Measurements from ENCODE around the gene LTBP2. TPM values are rescaled to one million over a fixed set of nuclear protein-coding genes. Genes with fewer than 3 reads are reported as not detected.

LTBP2 gene
- total and polyA plus RNA-seq, 2 of the 8 experiments (the other 6 are each of a cell fraction or from before 2014, with no cell fraction given), result 0.48 to 0.89 TPM

DNA sequence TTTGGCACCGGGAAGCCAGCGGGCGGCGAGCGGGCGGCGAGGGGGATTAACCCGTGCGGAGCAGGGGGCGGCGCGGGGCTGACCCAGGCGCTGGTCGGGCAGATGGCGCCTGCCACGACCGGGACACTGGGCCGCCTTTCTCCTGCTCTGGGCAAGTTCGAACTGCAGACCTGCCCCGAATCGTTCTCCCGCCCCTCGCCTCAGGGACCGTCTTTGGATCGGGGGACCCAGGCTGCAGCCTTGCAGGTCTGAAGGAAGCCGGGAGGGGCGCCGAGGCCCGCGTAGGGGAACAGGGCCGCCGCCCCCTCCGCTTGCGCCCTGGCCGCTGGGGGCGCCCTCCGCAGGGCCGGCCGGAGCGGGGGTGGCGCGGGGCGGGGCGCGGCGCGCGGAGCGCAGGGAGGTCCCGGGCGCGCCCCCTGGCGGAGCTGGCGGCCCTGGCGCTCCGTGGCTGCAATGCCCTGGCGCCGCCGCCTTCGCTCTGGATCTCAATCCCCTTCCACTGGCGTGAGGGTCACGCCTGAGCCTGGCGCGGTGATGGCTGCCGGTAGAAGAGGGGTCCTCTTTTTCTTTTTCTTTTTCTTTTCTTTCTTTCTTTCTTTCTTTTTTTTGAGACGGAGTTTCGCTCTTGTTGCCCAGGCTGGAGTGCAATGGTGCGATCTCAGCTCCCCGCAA lies 449 bp upstream of the LTBP2 start:
- H2BK5ac ChIP-seq (ENCODE audit: low read depth, low read length), result no peak overlapping the region
- POLR2A ChIA-PET (ENCODE audit: partially characterized antibody), result interaction anchor here (0.9 to 2.9 kb wide), 6 partner anchors 24 to 266 kb away, joined by 3 to 7 read pairs (median 4); no protein-coding TSS in a partner anchor
- CTCF ChIA-PET (ENCODE audit: partially characterized antibody), result interaction anchor here (0.7 to 7.6 kb wide), 15 partner anchors 10 to 263 kb away, joined by 3 to 176 read pairs (median 4); partner anchors contain the start of gene PROX2
- no peak overlapping the region for H3K14ac ChIP-seq (ENCODE audit: insufficient read length)
- H2BK15ac ChIP-seq (ENCODE audit: low read length), result no peak overlapping the region
- H3K27ac ChIP-seq (ENCODE audit: low read depth, low read length), result no peak overlapping the region
- no peak overlapping the region for H2BK20ac ChIP-seq (ENCODE audit: low read length)
- H3K36me3 ChIP-seq (ENCODE audit: control insufficient read depth in 2 of 4, insufficient read depth in 4 of 4, low read length in 3 of 4), result peaks cover 0 to 11% (median 0%) of the 10 kb centered on the region in 4 experiments; a peak in 1 of 8 replicates
- no peak overlapping the region for H2BK12ac ChIP-seq (ENCODE audit: low read depth, low read length)
- peak overlapping the region; percentile 60; the same call in 1 of the 2 replicates for H3K18ac ChIP-seq (ENCODE audit: extremely low read depth, low read length)
- peak overlapping the region; percentile 57 for H4K91ac ChIP-seq (replicated peaks; ENCODE audit: insufficient read length, low read length)
- H3K79me1 ChIP-seq (ENCODE audit: low read depth, low read length), result no peaks in the 10 kb centered on the region
- no peak overlapping the region for H3K4ac ChIP-seq (replicated peaks; ENCODE audit: insufficient read length, low read depth, low read length)
- H4K5ac ChIP-seq (ENCODE audit: insufficient read length, low read depth, low read length), result no peak overlapping the region
- peak overlapping the region; percentile 37; the same call in 1 of the 2 replicates for H4K8ac ChIP-seq (ENCODE audit: extremely low read depth, insufficient read depth, low read length)
- peaks cover 4 to 10% (median 6%) of the 10 kb centered on the region in 4 experiments; a peak in 6 of 7 replicates for H3K4me1 ChIP-seq (replicated peaks in 1 of 4; ENCODE audit: control insufficient read depth in 3 of 4, insufficient read depth in 4 of 4, low read length in 3 of 4)
- H3K9me3 ChIP-seq (ENCODE audit: insufficient read depth in 2 of 2, low read depth in 1 of 2, low read length in 1 of 2), result no peaks in the 10 kb centered on the region; a peak in 1 of 4 replicates
- no peak overlapping the region for H2BK120ac ChIP-seq (replicated peaks; ENCODE audit: low read depth, low read length)
- H3K23me2 ChIP-seq (ENCODE audit: low read depth, low read length), result peaks cover 7% of the 10 kb centered on the region; the same call in 1 of the 2 replicates
- H3K27me3 ChIP-seq (replicated peaks in 1 of 4; ENCODE audit: control insufficient read depth in 3 of 4, extremely low read depth in 1 of 4, insufficient read depth in 3 of 4, low read length in 3 of 4), result peaks cover 28 to 35% (median 32%) of the 10 kb centered on the region in 4 experiments
- peak overlapping the region; percentile 78; the same call in 1 of the 2 replicates for H2AFZ ChIP-seq (ENCODE audit: low read length)
- H4K20me1 ChIP-seq (replicated peaks in 1 of 2; ENCODE audit: control insufficient read depth in 1 of 2, insufficient read depth in 2 of 2, low read length in 2 of 2), result no peaks in the 10 kb centered on the region
- DNase-seq (ENCODE audit: low read depth in 1 of 2, low spot score in 2 of 2) (peak; percentile 51 to 93), FAIRE-seq (no peak)
- no peaks in the 10 kb centered on the region for H3K79me2 ChIP-seq (ENCODE audit: control insufficient read depth in 1 of 2, insufficient read depth in 2 of 2, low read length in 2 of 2)
- H2AK5ac ChIP-seq (ENCODE audit: low read depth, low read length), result no peak overlapping the region
- H3K9ac ChIP-seq (replicated peaks in 1 of 4; ENCODE audit: extremely low read depth in 1 of 4, low read depth in 3 of 4, low read length in 3 of 4), result no peak overlapping the region
- H3K56ac ChIP-seq (replicated peaks; ENCODE audit: insufficient read length, low read depth, low read length), result no peak overlapping the region
- H3K23ac ChIP-seq (ENCODE audit: insufficient read length), result no peak overlapping the region
- H3K4me3 ChIP-seq (ENCODE audit: extremely low read depth in 1 of 4, insufficient read depth in 2 of 4, low read depth in 3 of 4, low read length in 4 of 4), result peak overlapping the region; percentile 38 to 70 (median 56)
- WGBS, 2 experiments (ENCODE audit: extremely low coverage in 1 of 2, insufficient coverage in 1 of 2, insufficient read length in 1 of 2, insufficient replicate concordance in 2 of 2, low coverage in 1 of 2, low lambda C conversion rate in 2 of 2, missing lambda C conversion rate in 1 of 2), result 19% methylated on average over 22 of the region's 69 CpGs; no CpG with 5 or more reads in 1 of the 2 experiments
- peak overlapping the region; percentile 65 to 76 for H3K4me2 ChIP-seq (ENCODE audit: insufficient read depth in 1 of 2, low read depth in 2 of 2, low read length in 2 of 2)
- TF ChIP-seq NRF1 (IDR thresholded peaks at IDR 0.05; ENCODE audit: low read depth, low read length) (no peak), JUN (IDR thresholded peaks at IDR 0.05; ENCODE audit: low read depth, low read length) (no peak), CHD2 (IDR thresholded peaks at IDR 0.05; ENCODE audit: low read length) (no peak), CBX8 (IDR thresholded peaks at IDR 0.05; ENCODE audit: borderline replicate concordance, low read depth, low read length) (no peak), SP2 (IDR thresholded peaks at IDR 0.05; ENCODE audit: low read length) (no peak)

Data from H1 (cell line).